SK-N-MC (cell line): ENCODE measurements around the gene GZMH.
"Not testable (repeated sequence)": the region's sequence is repeated elsewhere in the genome, so short reads cannot be mapped to it uniquely, and the experiment has no call there.

ENCODE experiments used
- EZH2 ChIP-seq: fragments of 200-600 bp; sonication (generic); IDR thresholded peaks from one replicate; pipeline ENCODE4 v1.6.1; 2017; ENCODE audit warnings: antibody characterized with exemption
- POLR2AphosphoS5 ChIP-seq: IDR thresholded peaks from 2 replicates; pipeline ENCODE4 v1.6.1; 2012; ENCODE audit warnings: mild to moderate bottlenecking, low read depth, low read length, borderline replicate concordance

DNA sequence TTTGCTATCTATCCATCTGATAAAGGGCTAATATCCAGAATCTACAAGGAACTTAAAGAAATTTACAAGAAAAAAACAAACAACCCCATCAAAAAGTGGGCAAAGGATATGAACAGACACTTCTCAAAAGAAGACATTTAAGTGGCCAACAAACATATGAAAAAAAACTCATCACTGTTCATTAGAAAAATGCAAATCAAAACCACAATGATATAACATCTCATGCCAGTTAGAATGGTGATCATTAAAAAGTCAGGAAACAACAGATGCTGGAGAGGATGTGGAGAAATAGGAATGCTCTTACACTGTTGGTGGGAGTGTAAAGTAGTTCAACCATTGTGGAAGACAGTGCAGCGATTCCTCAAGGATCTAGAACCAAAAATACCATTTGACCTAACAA is 38.9 kb upstream of the GZMH start:
- not testable (repeated sequence) for TF ChIP-seq POLR2AphosphoS5, EZH2
